ENCODE measurements around the gene CPS1. TPM values are rescaled to one million over a fixed set of nuclear protein-coding genes. Genes with fewer than 3 reads are reported as not detected.

CPS1 gene
- total and polyA plus RNA-seq, 2 of the 4 experiments (the other 2 are of a cell fraction): 5.4 to 20.1 TPM

DNA sequence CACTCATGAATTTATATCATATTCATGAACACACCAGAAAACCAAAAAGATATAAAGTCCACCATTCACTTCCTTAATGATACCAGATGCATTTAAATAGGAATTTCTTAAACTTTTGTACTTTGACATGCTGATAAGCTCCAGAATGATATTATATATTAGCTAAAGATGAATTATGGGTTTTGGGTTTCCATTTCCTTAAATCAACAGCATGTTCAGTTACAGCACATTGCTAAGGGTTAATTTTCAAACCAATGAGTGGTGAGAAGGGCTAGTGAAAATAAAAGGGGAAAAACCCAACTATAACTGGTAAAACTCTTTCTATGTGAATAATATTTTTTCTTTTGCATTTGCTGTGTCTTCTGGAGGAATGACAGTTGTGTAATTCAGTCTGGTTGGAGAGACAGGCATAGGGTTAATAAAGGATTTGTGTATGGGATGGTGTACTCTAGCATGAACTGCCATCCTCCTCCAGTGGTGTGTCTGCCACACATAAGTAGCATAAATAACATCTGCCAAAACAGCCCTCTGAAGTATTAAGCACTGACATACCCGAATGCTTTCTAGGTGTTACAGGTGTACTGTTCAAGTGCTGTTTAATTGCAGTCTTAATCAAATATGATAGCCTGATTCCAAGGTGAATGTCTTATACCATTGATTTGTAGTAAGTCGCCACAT lies 19.3 kb upstream of the CPS1 start:
- H2BK5ac ChIP-seq (ENCODE audit: low read depth, low read length, poor library complexity, severe bottlenecking): no peak overlapping the region
- DNase-seq (no peak), ATAC-seq (ENCODE audit: low read depth) (no peak)
- H2AK9ac ChIP-seq (replicated peaks; ENCODE audit: low read depth, low read length, poor library complexity): no peak overlapping the region
- no peaks in the 10 kb centered on the region for H4K20me1 ChIP-seq (ENCODE audit: insufficient read depth, low read length)
- WGBS, 2 experiments (ENCODE audit: extremely low coverage in 2 of 2, insufficient read length in 1 of 2): no CpG with 5 or more reads among the region's 2 CpGs
- H3K9me3 ChIP-seq (ENCODE audit: control insufficient read depth, insufficient read depth, low read length): no peaks in the 10 kb centered on the region
- no peak overlapping the region for H3K27ac ChIP-seq (ENCODE audit: insufficient read depth, low read length)
- ChIA-PET POLR2A (ENCODE audit: unreplicated experiment) (no interaction called here), CTCF (no interaction called here)
- no peak overlapping the region for H2BK20ac ChIP-seq (ENCODE audit: low read depth, low read length)
- H3K18ac ChIP-seq (ENCODE audit: low read depth, low read length): no peak overlapping the region
- no peak overlapping the region for H2AK5ac ChIP-seq (ENCODE audit: low read depth, low read length)
- no peak overlapping the region for H3K4ac ChIP-seq (ENCODE audit: low read depth, low read length)
- H3K23ac ChIP-seq (ENCODE audit: low read depth, low read length): no peak overlapping the region
- no peak overlapping the region for H2BK15ac ChIP-seq (ENCODE audit: low read depth, low read length)
- no peak overlapping the region for H4K8ac ChIP-seq (ENCODE audit: low read depth in 2 of 2, low read length in 2 of 2)
- no peak overlapping the region for H3K9ac ChIP-seq (ENCODE audit: low read depth, low read length)
- H3K79me1 ChIP-seq (ENCODE audit: low read depth in 1 of 2, low read length in 2 of 2): no peaks in the 10 kb centered on the region
- H2AFZ ChIP-seq (replicated peaks; ENCODE audit: low read length, poor library complexity): no peak overlapping the region
- H3K9me1 ChIP-seq (ENCODE audit: insufficient read depth, low read length): no peaks in the 10 kb centered on the region; the same call in 1 of the 2 replicates
- H3K27me3 ChIP-seq (ENCODE audit: control insufficient read depth, insufficient read depth, low read length): no peaks in the 10 kb centered on the region
- no peaks in the 10 kb centered on the region for H3K4me1 ChIP-seq (ENCODE audit: control insufficient read depth, insufficient read depth, low read length)
- no TSS peak for BruUV-seq (replicated peaks)
- no peak overlapping the region for H3K14ac ChIP-seq (replicated peaks; ENCODE audit: low read depth, low read length)
- intact Hi-C loops (cut with micrococcal nuclease) (no loop called here), dilution Hi-C loops (cut with HindIII; ENCODE audit: low sequenced_read_pairs, unreplicated experiment) (no loop called here), in situ Hi-C loops (cut with MboI; ENCODE audit: low sequenced_read_pairs) (no loop called here)
- no peak overlapping the region for H3K4me3 ChIP-seq (ENCODE audit: insufficient read depth, low read depth, low read length)
- no peaks in the 10 kb centered on the region for H3K36me3 ChIP-seq (ENCODE audit: control insufficient read depth, insufficient read depth, low read length)
- H3K4me2 ChIP-seq (ENCODE audit: low read depth, low read length): no peak overlapping the region
- H3K56ac ChIP-seq (ENCODE audit: extremely low read depth, insufficient read depth, low read length): no peak overlapping the region
- TF ChIP-seq, protein P1, sequence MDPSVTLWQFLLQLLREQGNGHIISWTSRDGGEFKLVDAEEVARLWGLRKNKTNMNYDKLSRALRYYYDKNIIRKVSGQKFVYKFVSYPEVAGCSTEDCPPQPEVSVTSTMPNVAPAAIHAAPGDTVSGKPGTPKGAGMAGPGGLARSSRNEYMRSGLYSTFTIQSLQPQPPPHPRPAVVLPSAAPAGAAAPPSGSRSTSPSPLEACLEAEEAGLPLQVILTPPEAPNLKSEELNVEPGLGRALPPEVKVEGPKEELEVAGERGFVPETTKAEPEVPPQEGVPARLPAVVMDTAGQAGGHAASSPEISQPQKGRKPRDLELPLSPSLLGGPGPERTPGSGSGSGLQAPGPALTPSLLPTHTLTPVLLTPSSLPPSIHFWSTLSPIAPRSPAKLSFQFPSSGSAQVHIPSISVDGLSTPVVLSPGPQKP (IDR thresholded peaks at IDR 0.05; ENCODE audit: borderline replicate concordance, low read depth, low read length): no peak
- TF ChIP-seq, protein P2, sequence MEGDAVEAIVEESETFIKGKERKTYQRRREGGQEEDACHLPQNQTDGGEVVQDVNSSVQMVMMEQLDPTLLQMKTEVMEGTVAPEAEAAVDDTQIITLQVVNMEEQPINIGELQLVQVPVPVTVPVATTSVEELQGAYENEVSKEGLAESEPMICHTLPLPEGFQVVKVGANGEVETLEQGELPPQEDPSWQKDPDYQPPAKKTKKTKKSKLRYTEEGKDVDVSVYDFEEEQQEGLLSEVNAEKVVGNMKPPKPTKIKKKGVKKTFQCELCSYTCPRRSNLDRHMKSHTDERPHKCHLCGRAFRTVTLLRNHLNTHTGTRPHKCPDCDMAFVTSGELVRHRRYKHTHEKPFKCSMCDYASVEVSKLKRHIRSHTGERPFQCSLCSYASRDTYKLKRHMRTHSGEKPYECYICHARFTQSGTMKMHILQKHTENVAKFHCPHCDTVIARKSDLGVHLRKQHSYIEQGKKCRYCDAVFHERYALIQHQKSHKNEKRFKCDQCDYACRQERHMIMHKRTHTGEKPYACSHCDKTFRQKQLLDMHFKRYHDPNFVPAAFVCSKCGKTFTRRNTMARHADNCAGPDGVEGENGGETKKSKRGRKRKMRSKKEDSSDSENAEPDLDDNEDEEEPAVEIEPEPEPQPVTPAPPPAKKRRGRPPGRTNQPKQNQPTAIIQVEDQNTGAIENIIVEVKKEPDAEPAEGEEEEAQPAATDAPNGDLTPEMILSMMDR (conservative IDR thresholded peaks at IDR 0.05; ENCODE audit: low read depth, low read length): no peak
- TF ChIP-seq RCOR1 (IDR thresholded peaks at IDR 0.05; ENCODE audit: insufficient replicate concordance, low read length): no peak
- TF ChIP-seq NFE2L2 (IDR thresholded peaks at IDR 0.05; ENCODE audit: low read depth, low read length): no peak
- no peak for TF ChIP-seq RFX5 (IDR thresholded peaks at IDR 0.05; ENCODE audit: low read depth, low read length)
- TF ChIP-seq MXI1 (IDR thresholded peaks at IDR 0.05; ENCODE audit: borderline replicate concordance, low read depth, low read length): no peak
- no peak for TF ChIP-seq BHLHE40 (IDR thresholded peaks at IDR 0.05; ENCODE audit: low read depth, low read length)
- TF ChIP-seq CHD1 (IDR thresholded peaks at IDR 0.05; ENCODE audit: low read depth, low read length): no peak
- TF ChIP-seq FOS (IDR thresholded peaks at IDR 0.05; ENCODE audit: low read depth, low read length): no peak
- no peak for TF ChIP-seq RAD21 (IDR thresholded peaks at IDR 0.05; ENCODE audit: low read length)
- no peak for TF ChIP-seq POLR2A (IDR thresholded peaks at IDR 0.05; ENCODE audit: low read depth, low read length)
- TF ChIP-seq, protein P3, sequence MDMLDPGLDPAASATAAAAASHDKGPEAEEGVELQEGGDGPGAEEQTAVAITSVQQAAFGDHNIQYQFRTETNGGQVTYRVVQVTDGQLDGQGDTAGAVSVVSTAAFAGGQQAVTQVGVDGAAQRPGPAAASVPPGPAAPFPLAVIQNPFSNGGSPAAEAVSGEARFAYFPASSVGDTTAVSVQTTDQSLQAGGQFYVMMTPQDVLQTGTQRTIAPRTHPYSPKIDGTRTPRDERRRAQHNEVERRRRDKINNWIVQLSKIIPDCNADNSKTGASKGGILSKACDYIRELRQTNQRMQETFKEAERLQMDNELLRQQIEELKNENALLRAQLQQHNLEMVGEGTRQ (IDR thresholded peaks at IDR 0.05; ENCODE audit: low read depth, low read length): no peak
- TF ChIP-seq CEBPB (IDR thresholded peaks at IDR 0.05; ENCODE audit: low read depth, low read length): no peak
- TF ChIP-seq MAFK (IDR thresholded peaks at IDR 0.05; ENCODE audit: low read depth, low read length): no peak
- TF ChIP-seq MAZ (IDR thresholded peaks at IDR 0.05; ENCODE audit: borderline replicate concordance, low read depth, low read length): no peak
- no peak for TF ChIP-seq SMC3 (IDR thresholded peaks at IDR 0.05; ENCODE audit: low read depth, low read length)
- H2BK120ac ChIP-seq (ENCODE audit: low read depth, low read length): no peak overlapping the region
- H4K91ac ChIP-seq (ENCODE audit: insufficient read depth, low read depth, low read length): no peak overlapping the region
- H4K5ac ChIP-seq (ENCODE audit: low read depth, low read length): no peak overlapping the region

All from IMR-90 (cell line).